AG04449 (cell line): ENCODE measurements around the gene MTA3.

ENCODE experiments used
- CTCF ChIA-PET: fragments of 350-600 bp; formaldehyde crosslinking; extraction: SDS; loops from one replicate; lab custom pipeline; 2021; ENCODE audit warnings: antibody characterized with exemption; lab: Yijun Ruan, JAX
- POLR2A ChIA-PET: fragments of 400-600, 350-600 bp; formaldehyde crosslinking; extraction: SDS; loops from one replicate; lab custom pipeline; 2020; ENCODE audit warnings: antibody characterized with exemption, inconsistent platforms; lab: Yijun Ruan, JAX
- DNase-seq: peaks from one replicate; pipeline ENCODE4 v3.0.0-alpha.2; 2010; ENCODE audit warnings: low read depth, low spot score
- H3K4me3 ChIP-seq: 2 replicates; pipeline ENCODE4 v1.5.1; 2011; ENCODE audit warnings: low read depth, mild to moderate bottlenecking, control low read depth, low read length
- CTCF ChIP-seq: IDR thresholded peaks from one replicate; pipeline ENCODE4 v1.5.1; 2011; ENCODE audit warnings: mild to moderate bottlenecking, moderate library complexity, low read length, control low read depth, inconsistent platforms; ENCODE audit not compliant: insufficient read depth; ENCODE audit errors: missing control alignments

MTA3 gene

GRCh38 chr2:42786561-42787345 is 218.3 kb downstream of the MTA3 start:
- TF ChIP-seq CTCF, result no peak
- ChIA-PET POLR2A (no interaction called here), CTCF (interaction anchor here (1.4 kb wide), 1 partner anchor 11 kb away, joined by 3 read pairs; no protein-coding TSS in a partner anchor)
- H3K4me3 ChIP-seq, result no peak overlapping the region
- DNase-seq, result no peak

GRCh38 chr2:42787424-42787787 is 219.0 kb downstream of the MTA3 start:
- DNase-seq, result no peak
- no peak overlapping the region for H3K4me3 ChIP-seq
- CTCF ChIA-PET, result interaction anchor here (1.4 kb wide), 1 partner anchor 12 kb away, joined by 3 read pairs; no protein-coding TSS in a partner anchor
- no peak for TF ChIP-seq CTCF
- POLR2A ChIA-PET, result no interaction called here

GRCh38 chr2:42787788-42788477 is 219.5 kb downstream of the MTA3 start:
- no peak for TF ChIP-seq CTCF
- no peak for DNase-seq
- POLR2A ChIA-PET, result no interaction called here
- no peak overlapping the region for H3K4me3 ChIP-seq
- CTCF ChIA-PET, result no interaction called here

GRCh38 chr2:42788478-42788793 is 220.0 kb downstream of the MTA3 start:
- CTCF ChIA-PET, result no interaction called here
- POLR2A ChIA-PET, result no interaction called here
- no peak for DNase-seq
- H3K4me3 ChIP-seq, result no peak overlapping the region
- TF ChIP-seq CTCF, result no peak

GRCh38 chr2:42788882-42789281 is 220.4 kb downstream of the MTA3 start:
- no peak for TF ChIP-seq CTCF
- no peak for DNase-seq
- H3K4me3 ChIP-seq, result no peak overlapping the region
- POLR2A ChIA-PET, result no interaction called here
- CTCF ChIA-PET, result no interaction called here

GRCh38 chr2:42789751-42790150 is 221.3 kb downstream of the MTA3 start:
- ChIA-PET CTCF (no interaction called here), POLR2A (no interaction called here)
- DNase-seq, result no peak
- TF ChIP-seq CTCF, result no peak
- H3K4me3 ChIP-seq, result no peak overlapping the region
